Retinal pigment epithelial cell (primary cell): Measurements from ENCODE around the gene PPP1R3A.
A peak's percentile ranks its signal among the peaks of the same experiment; 100 is the strongest.

ENCODE experiments used
- DNase-seq: peaks from one replicate; pipeline ENCODE4 v3.0.0-alpha.2; 2010; ENCODE audit warnings: low read depth
- H3K4me3 ChIP-seq: 2 replicates; pipeline ENCODE4 v1.5.1; 2011; ENCODE audit warnings: mild to moderate bottlenecking, low read length, control low read depth, moderate library complexity
- CTCF ChIP-seq: conservative IDR thresholded peaks from 2 replicates; pipeline ENCODE4 v1.5.1; 2011; ENCODE audit warnings: low read depth, low read length, control low read depth, inconsistent platforms

PPP1R3A gene

GRCh38 chr7:113912876-113913275, 5.9 kb downstream of the PPP1R3A start:
- TF ChIP-seq CTCF, result no peak
- no peak for DNase-seq
- H3K4me3 ChIP-seq, result no peak overlapping the region

GRCh38 chr7:113907617-113908016, 11.2 kb downstream of the PPP1R3A start:
- no peak overlapping the region for H3K4me3 ChIP-seq
- DNase-seq, result no peak
- TF ChIP-seq CTCF, result no peak

- no peak for TF ChIP-seq CTCF
- H3K4me3 ChIP-seq, result no peak overlapping the region
- no peak for DNase-seq
Observed at GRCh38 chr7:113904521-113904920, 14.3 kb downstream of the PPP1R3A start.

- DNase-seq, result no peak
Observed at GRCh38 chr7:113892818-113893217, 26.0 kb downstream of the PPP1R3A start.

GRCh38 chr7:113891828-113892227, 27.0 kb downstream of the PPP1R3A start:
- peak; percentile 79 for DNase-seq
- no peak overlapping the region for H3K4me3 ChIP-seq
- no peak for TF ChIP-seq CTCF

More at GRCh38 chr7:113892818-113893217, 26.0 kb downstream of the PPP1R3A start:
- no peak for TF ChIP-seq CTCF
- H3K4me3 ChIP-seq, result no peak overlapping the region

- no peak for TF ChIP-seq CTCF
- DNase-seq, result no peak
- H3K4me3 ChIP-seq, result no peak overlapping the region
Observed at GRCh38 chr7:113891031-113891350, 27.8 kb downstream of the PPP1R3A start.

GRCh38 chr7:113890331-113891030, 28.3 kb downstream of the PPP1R3A start:
- no peak for TF ChIP-seq CTCF
- DNase-seq, result no peak
- no peak overlapping the region for H3K4me3 ChIP-seq
